ENCODE results near the gene FKBP6.
"Not testable (repeated sequence)": the region's sequence is repeated elsewhere in the genome, so short reads cannot be mapped to it uniquely, and the experiment has no call there.

Gene FKBP6

DNA sequence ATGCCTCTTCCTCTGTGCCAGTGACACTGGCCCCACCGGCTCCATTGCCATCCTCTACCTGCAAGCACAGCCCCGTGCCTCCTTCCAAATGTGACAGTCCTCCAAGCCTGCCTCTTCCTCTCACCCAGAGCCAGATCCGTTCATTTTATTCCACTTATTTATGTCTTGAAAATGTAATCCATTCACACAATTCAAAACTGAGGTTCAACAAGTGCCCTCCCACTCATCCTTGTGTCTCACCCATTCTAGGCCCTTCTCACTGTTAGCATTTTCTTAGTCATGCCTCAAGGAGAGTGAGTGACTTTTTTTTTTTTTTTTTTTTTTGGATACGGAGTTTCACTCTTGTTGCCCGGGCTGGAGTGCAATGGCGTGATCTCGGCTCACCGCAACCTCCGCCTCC is 41.7 kb downstream of the FKBP6 start:
- Histone ChIP-seq H3K4me2 (ENCODE audit: low read length, poor library complexity, severe bottlenecking) (no peak overlapping the region), H3K4ac (ENCODE audit: low read depth in 1 of 2, low read length in 2 of 2) (no peak overlapping the region), H4K8ac (ENCODE audit: low read length) (no peak overlapping the region), H4K91ac (ENCODE audit: low read length) (no peak overlapping the region), H3K27me3 (ENCODE audit: control insufficient read depth in 1 of 2, insufficient read depth in 1 of 2, low read length in 2 of 2) (peaks cover 4 to 6% of the 10 kb centered on the region in 2 experiments), H3K23ac (ENCODE audit: low read length in 2 of 2) (no peak overlapping the region), H3K36me3 (ENCODE audit: control insufficient read depth in 1 of 2, insufficient read depth in 2 of 2, low read depth in 1 of 2, low read length in 2 of 2) (no peaks in the 10 kb centered on the region), H3K18ac (ENCODE audit: low read depth in 1 of 2, low read length in 2 of 2) (no peak overlapping the region), H2AFZ (ENCODE audit: low read depth, low read length) (no peak overlapping the region), H3K27ac (ENCODE audit: low read length, poor library complexity, severe bottlenecking) (no peak overlapping the region), H3K4me3 (ENCODE audit: insufficient read depth in 1 of 2, low read depth in 1 of 2, low read length in 2 of 2) (no peak overlapping the region), H3K9me3 (ENCODE audit: control insufficient read depth, low read length) (no peaks in the 10 kb centered on the region), H3K14ac (ENCODE audit: low read length in 2 of 2) (no peak overlapping the region), H2BK12ac (ENCODE audit: low read length in 2 of 2) (no peak overlapping the region), H3K4me1 (ENCODE audit: control insufficient read depth, insufficient read depth, low read depth, low read length) (no peaks in the 10 kb centered on the region), H3K9ac (ENCODE audit: low read length) (no peak overlapping the region), H2BK120ac (ENCODE audit: low read depth, low read length) (no peak overlapping the region), H2BK15ac (ENCODE audit: low read depth, poor library complexity, severe bottlenecking) (no peak overlapping the region), H2BK5ac (ENCODE audit: low read depth, low read length, poor library complexity, severe bottlenecking) (no peak overlapping the region), H2AK5ac (ENCODE audit: low read length, severe bottlenecking) (no peak overlapping the region), H3K79me1 (replicated peaks; ENCODE audit: low read length, poor library complexity, severe bottlenecking) (no peaks in the 10 kb centered on the region)
- no peak for DNase-seq
- 95% methylated on average over 6 of the region's 9 CpGs for WGBS

DNA sequence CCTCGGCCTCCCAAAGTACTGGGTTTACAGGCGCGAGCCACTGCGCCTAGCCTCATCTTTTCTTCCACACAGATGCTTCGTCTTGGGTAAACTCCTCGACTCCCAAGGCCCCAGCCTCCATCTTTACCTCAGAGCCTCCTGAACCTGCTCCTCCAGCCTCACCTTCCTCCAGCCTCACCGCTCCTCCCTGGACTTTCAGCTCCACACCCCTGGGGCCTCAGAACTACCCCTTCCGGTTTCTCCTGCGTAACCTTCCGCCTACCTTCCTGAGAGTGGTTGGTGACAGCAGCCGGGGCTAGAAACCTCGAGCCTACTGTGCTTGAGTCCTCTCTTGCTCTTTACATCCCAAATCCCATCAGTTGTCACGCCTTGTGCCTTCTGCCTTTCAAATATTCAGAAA is 45.8 kb downstream of the FKBP6 start:
- Histone ChIP-seq H3K27me3 (ENCODE audit: control insufficient read depth in 1 of 2, insufficient read depth in 1 of 2, low read length in 2 of 2) (peaks cover 0 to 22% of the 10 kb centered on the region in 2 experiments), H3K9ac (ENCODE audit: low read length) (no peak overlapping the region), H3K4me2 (ENCODE audit: low read length, poor library complexity, severe bottlenecking) (no peak overlapping the region), H3K4ac (ENCODE audit: low read depth in 1 of 2, low read length in 2 of 2) (no peak overlapping the region), H3K14ac (ENCODE audit: low read length in 2 of 2) (no peak overlapping the region), H3K18ac (ENCODE audit: low read depth in 1 of 2, low read length in 2 of 2) (no peak overlapping the region), H2BK15ac (ENCODE audit: low read depth, poor library complexity, severe bottlenecking) (no peak overlapping the region), H4K91ac (ENCODE audit: low read length) (no peak overlapping the region), H2BK5ac (ENCODE audit: low read depth, low read length, poor library complexity, severe bottlenecking) (no peak overlapping the region), H3K9me3 (ENCODE audit: control insufficient read depth, low read length) (no peaks in the 10 kb centered on the region), H3K4me3 (ENCODE audit: insufficient read depth in 1 of 2, low read depth in 1 of 2, low read length in 2 of 2) (no peak overlapping the region), H3K36me3 (ENCODE audit: control insufficient read depth in 1 of 2, insufficient read depth in 2 of 2, low read depth in 1 of 2, low read length in 2 of 2) (no peaks in the 10 kb centered on the region), H2BK12ac (ENCODE audit: low read length in 2 of 2) (no peak overlapping the region), H4K8ac (ENCODE audit: low read length) (no peak overlapping the region), H3K79me1 (replicated peaks; ENCODE audit: low read length, poor library complexity, severe bottlenecking) (no peaks in the 10 kb centered on the region), H3K27ac (ENCODE audit: low read length, poor library complexity, severe bottlenecking) (no peak overlapping the region), H2BK120ac (ENCODE audit: low read depth, low read length) (no peak overlapping the region), H3K4me1 (ENCODE audit: control insufficient read depth, insufficient read depth, low read depth, low read length) (no peaks in the 10 kb centered on the region), H2AFZ (ENCODE audit: low read depth, low read length) (no peak overlapping the region), H2AK5ac (ENCODE audit: low read length, severe bottlenecking) (no peak overlapping the region), H3K23ac (ENCODE audit: low read length in 2 of 2) (no peak overlapping the region)
- whole genome bisulfite sequencing = 93% methylated on average over 13 of the region's 13 CpGs
- DNase-seq = no peak

GRCh38 chr7:73376262-73376661 is 48.3 kb downstream of the FKBP6 start:
- peaks cover 0 to 22% of the 10 kb centered on the region in 2 experiments for H3K27me3 ChIP-seq (ENCODE audit: control insufficient read depth in 1 of 2, insufficient read depth in 1 of 2, low read length in 2 of 2)
- not testable (repeated sequence) for H2BK12ac ChIP-seq (ENCODE audit: low read length in 2 of 2); H3K4me1 ChIP-seq (ENCODE audit: control insufficient read depth, insufficient read depth, low read depth, low read length); H3K18ac ChIP-seq (ENCODE audit: low read depth in 1 of 2, low read length in 2 of 2); H2BK120ac ChIP-seq (ENCODE audit: low read depth, low read length); H3K14ac ChIP-seq (ENCODE audit: low read length in 2 of 2); H3K23ac ChIP-seq (ENCODE audit: low read length in 2 of 2); H3K36me3 ChIP-seq (ENCODE audit: control insufficient read depth in 1 of 2, insufficient read depth in 2 of 2, low read depth in 1 of 2, low read length in 2 of 2); H3K79me1 ChIP-seq (replicated peaks; ENCODE audit: low read length, poor library complexity, severe bottlenecking); H3K4me3 ChIP-seq (ENCODE audit: insufficient read depth in 1 of 2, low read depth in 1 of 2, low read length in 2 of 2); H3K9ac ChIP-seq (ENCODE audit: low read length); H3K9me3 ChIP-seq (ENCODE audit: control insufficient read depth, low read length); H3K4me2 ChIP-seq (ENCODE audit: low read length, poor library complexity, severe bottlenecking); DNase-seq; H4K8ac ChIP-seq (ENCODE audit: low read length); H3K27ac ChIP-seq (ENCODE audit: low read length, poor library complexity, severe bottlenecking); H2BK5ac ChIP-seq (ENCODE audit: low read depth, low read length, poor library complexity, severe bottlenecking); H4K91ac ChIP-seq (ENCODE audit: low read length); H2AK5ac ChIP-seq (ENCODE audit: low read length, severe bottlenecking); H2AFZ ChIP-seq (ENCODE audit: low read depth, low read length); H3K4ac ChIP-seq (ENCODE audit: low read depth in 1 of 2, low read length in 2 of 2); H2BK15ac ChIP-seq (ENCODE audit: low read depth, poor library complexity, severe bottlenecking)
- WGBS = 88% methylated on average over 4 of the region's 4 CpGs

DNA sequence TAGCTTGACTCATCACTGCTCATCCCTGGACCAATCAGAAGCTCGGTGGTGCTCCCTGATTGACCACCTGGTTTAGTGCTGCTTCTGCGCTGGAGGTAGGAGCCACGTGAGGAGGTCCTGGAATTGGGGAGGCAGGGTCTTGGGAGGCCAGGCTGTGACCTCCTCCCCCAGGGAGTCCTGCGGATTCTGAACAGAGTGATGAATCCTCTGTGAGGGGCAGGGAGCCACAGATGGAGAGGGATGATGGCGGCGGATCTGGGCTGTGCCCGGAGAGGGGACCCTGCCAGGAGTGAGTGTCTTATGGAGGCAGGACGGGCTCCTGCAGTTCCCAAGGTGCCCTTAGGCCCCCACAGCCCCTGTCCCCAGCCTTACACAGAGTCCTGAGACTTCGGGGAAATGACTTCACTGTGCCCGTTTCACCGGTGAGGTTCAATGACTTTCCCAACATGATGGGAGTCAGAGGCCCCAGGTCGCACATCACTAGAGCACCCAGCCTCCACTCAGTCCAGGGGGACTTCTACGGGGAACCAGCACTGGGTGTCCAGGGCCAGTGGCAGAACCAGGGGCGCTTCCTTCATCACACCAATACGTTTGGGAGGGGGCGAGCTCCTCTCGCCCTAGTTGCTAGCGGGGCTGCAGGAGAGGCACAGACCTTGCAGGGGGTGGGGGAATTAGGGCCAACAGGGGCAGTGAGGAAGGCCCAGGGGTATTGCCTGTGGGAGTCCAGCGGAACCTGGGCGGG is 48.9 kb downstream of the FKBP6 start:
- H3K27me3 ChIP-seq (ENCODE audit: control insufficient read depth in 1 of 2, insufficient read depth in 1 of 2, low read length in 2 of 2) = peaks cover 0 to 26% of the 10 kb centered on the region in 2 experiments
- H3K4me2 ChIP-seq (ENCODE audit: low read length, poor library complexity, severe bottlenecking) = no peak overlapping the region
- no peaks in the 10 kb centered on the region for H3K9me3 ChIP-seq (ENCODE audit: control insufficient read depth, low read length)
- H4K91ac ChIP-seq (ENCODE audit: low read length) = no peak overlapping the region
- H3K4me3 ChIP-seq (ENCODE audit: insufficient read depth in 1 of 2, low read depth in 1 of 2, low read length in 2 of 2) = no peak overlapping the region
- no peaks in the 10 kb centered on the region for H3K4me1 ChIP-seq (ENCODE audit: control insufficient read depth, insufficient read depth, low read depth, low read length)
- H2BK5ac ChIP-seq (ENCODE audit: low read depth, low read length, poor library complexity, severe bottlenecking) = no peak overlapping the region
- H3K23ac ChIP-seq (ENCODE audit: low read length in 2 of 2) = no peak overlapping the region
- no peak for DNase-seq
- H2BK120ac ChIP-seq (ENCODE audit: low read depth, low read length) = no peak overlapping the region
- no peak overlapping the region for H2AK5ac ChIP-seq (ENCODE audit: low read length, severe bottlenecking)
- H3K9ac ChIP-seq (ENCODE audit: low read length) = no peak overlapping the region
- H3K4ac ChIP-seq (ENCODE audit: low read depth in 1 of 2, low read length in 2 of 2) = no peak overlapping the region
- no peak overlapping the region for H2BK12ac ChIP-seq (ENCODE audit: low read length in 2 of 2)
- no peaks in the 10 kb centered on the region for H3K36me3 ChIP-seq (ENCODE audit: control insufficient read depth in 1 of 2, insufficient read depth in 2 of 2, low read depth in 1 of 2, low read length in 2 of 2)
- no peak overlapping the region for H3K14ac ChIP-seq (ENCODE audit: low read length in 2 of 2)
- no peak overlapping the region for H2BK15ac ChIP-seq (ENCODE audit: low read depth, poor library complexity, severe bottlenecking)
- H3K18ac ChIP-seq (ENCODE audit: low read depth in 1 of 2, low read length in 2 of 2) = no peak overlapping the region
- no peaks in the 10 kb centered on the region for H3K79me1 ChIP-seq (replicated peaks; ENCODE audit: low read length, poor library complexity, severe bottlenecking)
- no peak overlapping the region for H2AFZ ChIP-seq (ENCODE audit: low read depth, low read length)
- no peak overlapping the region for H3K27ac ChIP-seq (ENCODE audit: low read length, poor library complexity, severe bottlenecking)
- no peak overlapping the region for H4K8ac ChIP-seq (ENCODE audit: low read length)
- WGBS = 81% methylated on average over 18 of the region's 20 CpGs
